Endothelial cell of umbilical vein (primary cell): Measurements from ENCODE around the gene ADAM11. TPM values are rescaled to one million over a fixed set of nuclear protein-coding genes. Genes with fewer than 3 reads are reported as not detected.
A peak's percentile ranks its signal among the peaks of the same experiment; 100 is the strongest.

Experiments used
- BruUV-seq: library from RNA; stranded (reverse); fragments of 400-500 nt; replicated peaks from 2 replicates; lab custom pipeline; 2021; lab: Mats Ljungman, UMichigan
- CTCF ChIA-PET: fragments of 300-600, 350-600 bp; sonication (Branson Sonifier 250); formaldehyde crosslinking; loops from one replicate; lab custom pipeline; 2021; ENCODE audit warnings: antibody characterized with exemption, inconsistent platforms; lab: Charles Lee
- POLR2A ChIA-PET: fragments of 300-600, 350-600 bp; sonication (Branson Sonifier 250); formaldehyde crosslinking; loops from one replicate; lab custom pipeline; 2021; ENCODE audit warnings: antibody characterized with exemption, inconsistent platforms; lab: Charles Lee
- DNase-seq: peaks from one replicate; pipeline ENCODE4 v3.0.0-alpha.2; 2011; ENCODE audit warnings: low read depth, low spot score
- FAIRE-seq: peaks from 2 replicates; lab custom pipeline; 2011; peaks lifted over from hg19 to GRCh38; lab: Jason Lieb, UNC
- H2AFZ ChIP-seq: 2 replicates; pipeline ENCODE4 v1.6.0; 2012; ENCODE audit warnings: low read depth, low read length, control low read depth, inconsistent platforms
- H3K27ac ChIP-seq: 2 replicates; pipeline ENCODE4 v1.5.1; 2011; ENCODE audit warnings: low read depth, mild to moderate bottlenecking, control low read depth, low read length, moderate library complexity; ENCODE audit not compliant: insufficient read depth
- H3K27me3 ChIP-seq, 2 experiments: 2 replicates each; pipeline versions ENCODE4 v1.6.0 to v1.6.1; 2011; ENCODE audit warnings: low read length in 2 of 2, mixed read lengths in 1 of 2; ENCODE audit not compliant: control insufficient read depth in 2 of 2, insufficient read depth in 2 of 2
- H3K36me3 ChIP-seq, 2 experiments: 2 replicates in 1 of 2; 3 replicates in 1 of 2; pipeline ENCODE4 v1.5.1; 2011; ENCODE audit warnings: low read length in 2 of 2, mild to moderate bottlenecking in 1 of 2, moderate library complexity in 1 of 2; ENCODE audit not compliant: control insufficient read depth in 2 of 2, insufficient read depth in 2 of 2; ENCODE audit errors: extremely low read depth in 1 of 2
- H3K4me1 ChIP-seq: 3 replicates; pipeline ENCODE4 v1.5.1; 2011; ENCODE audit warnings: mild to moderate bottlenecking, low read length; ENCODE audit not compliant: control insufficient read depth, insufficient read depth; ENCODE audit errors: extremely low read depth
- H3K4me2 ChIP-seq: 2 replicates; pipeline ENCODE4 v1.6.1; 2011; ENCODE audit warnings: low read length, control low read depth, mixed read lengths; ENCODE audit not compliant: insufficient read depth
- H3K4me3 ChIP-seq, 3 experiments: fragments of 200-600 bp in 1 of 3; sonication (generic), shearing (Covaris generic) in 1 of 3; replicated peaks in 1 of 3; 2 replicates each; pipeline ENCODE4 v1.5.1; 2011 to 2016; ENCODE audit warnings: control low read depth in 3 of 3, low read length in 3 of 3, mild to moderate bottlenecking in 2 of 3, inconsistent platforms in 1 of 3, low read depth in 1 of 3, moderate library complexity in 1 of 3; ENCODE audit not compliant: insufficient read depth in 1 of 3
- H3K79me2 ChIP-seq: 2 replicates; pipeline ENCODE4 v1.6.0; 2012; ENCODE audit warnings: low read length, inconsistent platforms; ENCODE audit not compliant: control insufficient read depth, insufficient read depth
- H3K9ac ChIP-seq: replicated peaks from 2 replicates; pipeline ENCODE3; 2011; ENCODE audit warnings: low read length, control low read depth; ENCODE audit not compliant: insufficient read depth; ENCODE audit errors: extremely low read depth
- H3K9me1 ChIP-seq: replicated peaks from 3 replicates; pipeline ENCODE4 v1.6.0; 2011; ENCODE audit warnings: mild to moderate bottlenecking, low read length; ENCODE audit not compliant: control insufficient read depth, insufficient read depth; ENCODE audit errors: extremely low read depth
- H3K9me3 ChIP-seq: replicated peaks from 2 replicates; pipeline ENCODE4 v1.5.1; 2012; ENCODE audit warnings: low read length, inconsistent platforms; ENCODE audit not compliant: control insufficient read depth, insufficient read depth
- H4K20me1 ChIP-seq: replicated peaks from 2 replicates; pipeline ENCODE3; 2011; ENCODE audit warnings: mild to moderate bottlenecking, low read length; ENCODE audit not compliant: control insufficient read depth, insufficient read depth; ENCODE audit errors: extremely low read depth
- CTCF ChIP-seq, 2 donors: IDR thresholded peaks; 1 replicate in 1 of 2; 2 replicates in 1 of 2; pipeline ENCODE4 v1.5.1; 2011; ENCODE audit warnings: low read length in 2 of 2, mild to moderate bottlenecking in 2 of 2, moderate library complexity in 2 of 2, control low read depth in 1 of 2, inconsistent platforms in 1 of 2, low read depth in 1 of 2; ENCODE audit not compliant: insufficient read depth in 1 of 2; ENCODE audit errors: extremely low read depth in 1 of 2
- FOS ChIP-seq: IDR thresholded peaks from 2 replicates; pipeline ENCODE4 v1.6.1; 2011; ENCODE audit warnings: mild to moderate bottlenecking, low read length, moderate library complexity, borderline replicate concordance; ENCODE audit not compliant: insufficient read depth
- GATA2 ChIP-seq: IDR thresholded peaks from 2 replicates; pipeline ENCODE4 v1.7.0; 2011; ENCODE audit warnings: low read depth, mild to moderate bottlenecking, moderate library complexity, mixed read lengths, low read length; ENCODE audit not compliant: insufficient read length, insufficient read depth
- JUN ChIP-seq: IDR thresholded peaks from 2 replicates; pipeline ENCODE4 v1.6.1; 2011; ENCODE audit warnings: borderline replicate concordance, low read depth; ENCODE audit not compliant: insufficient read length, insufficient read depth
- MAX ChIP-seq: IDR thresholded peaks from 2 replicates; pipeline ENCODE4 v1.6.1; 2011; ENCODE audit not compliant: insufficient read depth, insufficient read length
- MYC ChIP-seq: IDR thresholded peaks from one replicate; pipeline ENCODE4 v1.6.1; 2011; ENCODE audit warnings: mild to moderate bottlenecking, low read depth, low read length
- POLR2A ChIP-seq: IDR thresholded peaks from 2 replicates; pipeline ENCODE4 v1.6.1; 2012; ENCODE audit warnings: low read depth, mild to moderate bottlenecking, control low read depth, low read length
- POLR2AphosphoS5 ChIP-seq: IDR thresholded peaks from 2 replicates; pipeline ENCODE4 v1.6.1; 2012; ENCODE audit warnings: low read depth, mild to moderate bottlenecking, control low read depth, low read length, moderate library complexity; ENCODE audit not compliant: insufficient read depth
- dilution Hi-C: fragments of 300-500 bp; cut with MboI; formaldehyde crosslinking; loops from one replicate; pipeline ENCODE4 v1.15.0; 2019; ENCODE audit warnings: low sequenced_read_pairs; ENCODE audit not compliant: extremely low pct_ligation_motif_present
- intact Hi-C: fragments of 100-400 bp; cut with micrococcal nuclease; formaldehyde crosslinking; loops from one replicate; pipeline ENCODE4 v1.10.0; 2022
- polyA plus RNA-seq, 4 experiments: library from polyadenylated mRNA; depleted of rRNA in 3 of 4; stranded (reverse) in 3 of 4; unstranded in 1 of 4; fragments of >200 nt; gene quantifications; 2 replicates each; pipeline versions ENCODE4 v1.2.1 to v1.2.3, GENCODE V29; 2011 to 2012; ENCODE audit warnings: missing spikeins in 1 of 4
- total RNA-seq: library from RNA; stranded (reverse); gene quantifications from 2 replicates; pipeline ENCODE4 v1.2.3, GENCODE V29; 2021

ADAM11 gene
- total and polyA plus RNA-seq, 2 donors (not counting 3 experiments of a cell fraction or from before 2014, with no cell fraction given) = 0.71 to 1.1 TPM

- H3K9ac ChIP-seq = peak overlapping the region; percentile 44
- dilution Hi-C loops = no loop called here
- ChIA-PET CTCF (interaction anchor here (0.7 to 15.3 kb wide), 35 partner anchors 8 to 356 kb away, joined by 3 to 368 read pairs (median 6); partner anchors contain the start of genes ACBD4, GJC1, HIGD1B and PLCD3), POLR2A (no interaction called here)
- H4K20me1 ChIP-seq = no peaks in the 10 kb centered on the region
- peaks cover 5% of the 10 kb centered on the region for H3K4me1 ChIP-seq
- peak; percentile 79 for DNase-seq
- H3K27ac ChIP-seq = no peak overlapping the region
- H3K9me3 ChIP-seq = no peaks in the 10 kb centered on the region
- H3K9me1 ChIP-seq = no peaks in the 10 kb centered on the region
- intact Hi-C loops = loop anchor here (1.0 kb wide), 3 partner anchors 50 to 354 kb away; no protein-coding TSS in a partner anchor
- H3K27me3 ChIP-seq = no peaks in the 10 kb centered on the region
- peak overlapping the region; percentile 91 for H2AFZ ChIP-seq
- TF ChIP-seq GATA2 (peak; percentile 57), POLR2AphosphoS5 (no peak), MYC (no peak), FOS (peak; percentile 45), CTCF (IDR thresholded peaks at IDR 0.05; ENCODE audit: extremely low read depth in 1 of 2, insufficient read depth in 1 of 2, low read depth in 1 of 2, low read length in 2 of 2) (peak; percentile 83 to 88), MAX (no peak), POLR2A (no peak), JUN (no peak)
- H3K79me2 ChIP-seq = no peaks in the 10 kb centered on the region
- no peaks in the 10 kb centered on the region for H3K36me3 ChIP-seq
- peak; percentile 93 for FAIRE-seq
- BruUV-seq = no TSS peak
- H3K4me2 ChIP-seq = peak overlapping the region; percentile 66
- peak overlapping the region in 2 of 3 experiments; percentile 35 to 39 for H3K4me3 ChIP-seq
Measured at GRCh38 chr17:44779211-44780025, 20.6 kb downstream of the ADAM11 start.
